HEK293T (cell line): ENCODE data around the gene TSFM.

Source experiments
- CTCF ChIA-PET: fragments of 350-600 bp; formaldehyde crosslinking; extraction: SDS; loops from one replicate; lab custom pipeline; 2021; ENCODE audit warnings: antibody characterized with exemption, inconsistent platforms; lab: Yijun Ruan, JAX
- POLR2A ChIA-PET: fragments of 350-600 bp; formaldehyde crosslinking; extraction: SDS; loops from one replicate; lab custom pipeline; 2020; ENCODE audit warnings: antibody characterized with exemption, inconsistent platforms; lab: Yijun Ruan, JAX
- DNase-seq: peaks from one replicate; pipeline ENCODE4 v3.0.0; 2012; ENCODE audit warnings: mixed read lengths; ENCODE audit errors: extremely low spot score
- ARNT ChIP-seq: fragments of 450-650 bp; IDR thresholded peaks from 2 replicates; pipeline ENCODE4 v1.6.1; 2017; ENCODE audit warnings: mild to moderate bottlenecking
- BHLHE40 ChIP-seq: fragments of 450-650 bp; IDR thresholded peaks from 2 replicates; pipeline ENCODE4 v1.6.1; 2016; ENCODE audit warnings: mild to moderate bottlenecking, moderate library complexity, borderline replicate concordance
- CTBP1 ChIP-seq: fragments of 450-650 bp; IDR thresholded peaks from 2 replicates; pipeline ENCODE4 v1.6.1; 2016; ENCODE audit warnings: borderline replicate concordance
- ELF4 ChIP-seq: fragments of 450-650 bp; IDR thresholded peaks from 2 replicates; pipeline ENCODE4 v1.6.1; 2017; ENCODE audit warnings: antibody characterized with exemption
- FOXA1 ChIP-seq: fragments of 450-650 bp; IDR thresholded peaks from 2 replicates; pipeline ENCODE4 v1.6.1; 2016; ENCODE audit warnings: mild to moderate bottlenecking
- FOXK2 ChIP-seq: fragments of 450-650 bp; IDR thresholded peaks from 2 replicates; pipeline ENCODE4 v1.6.1; 2016; ENCODE audit warnings: mild to moderate bottlenecking
- FOXM1 ChIP-seq: fragments of 450-650 bp; IDR thresholded peaks from 2 replicates; pipeline ENCODE4 v1.6.1; 2017; ENCODE audit warnings: mild to moderate bottlenecking, borderline replicate concordance
- HDGF ChIP-seq: fragments of 450-650 bp; IDR thresholded peaks from 2 replicates; pipeline ENCODE4 v1.6.1; 2017; ENCODE audit warnings: antibody characterized with exemption, borderline replicate concordance
- L3MBTL2 ChIP-seq: fragments of 450-650 bp; conservative IDR thresholded peaks from 2 replicates; pipeline ENCODE4 v1.6.1; 2016; ENCODE audit warnings: mild to moderate bottlenecking
- LEF1 ChIP-seq: fragments of 450-650 bp; IDR thresholded peaks from 2 replicates; pipeline ENCODE4 v1.6.1; 2017; ENCODE audit warnings: mild to moderate bottlenecking, borderline replicate concordance
- NFRKB ChIP-seq: fragments of 450-650 bp; IDR thresholded peaks from 2 replicates; pipeline ENCODE4 v1.6.1; 2016; ENCODE audit warnings: mild to moderate bottlenecking, moderate library complexity
- PKNOX1 ChIP-seq: fragments of 450-650 bp; IDR thresholded peaks from 2 replicates; pipeline ENCODE4 v1.6.1; 2016
- SP1 ChIP-seq: fragments of 450-650 bp; IDR thresholded peaks from 2 replicates; pipeline ENCODE4 v1.6.1; 2017
- SUZ12 ChIP-seq: fragments of 450-650 bp; IDR thresholded peaks from 2 replicates; pipeline ENCODE4 v1.6.1; 2016; ENCODE audit warnings: mild to moderate bottlenecking
- TARDBP ChIP-seq: fragments of 450-650 bp; IDR thresholded peaks from 2 replicates; pipeline ENCODE4 v1.6.1; 2016
- ZNF384 ChIP-seq: fragments of 450-650 bp; IDR thresholded peaks from 2 replicates; pipeline ENCODE4 v1.6.1; 2016

Gene TSFM

GRCh38 chr12:57782608-57783465, at the start of gene TSFM:
TSS of gene TSFM (plus strand) at chr12:57782787. CDS start at chr12:57782802, 15 bp downstream.
- POLR2A ChIA-PET: interaction anchor here (0.7 to 3.1 kb wide), 12 partner anchors 8 to 121 kb away, joined by 3 to 28 read pairs (median 4); partner anchors contain the start of genes AVIL, CDK4, EEF1AKMT3 and METTL1

GRCh38 chr12:57733928-57734327, 48.7 kb upstream of the TSFM start:
- no peak for DNase-seq
- TF ChIP-seq LEF1 (no peak), ZNF384 (no peak), FOXA1 (no peak), FOXM1 (no peak), SP1 (no peak)
- CTCF ChIA-PET: interaction anchor here (3.6 kb wide), 1 partner anchor 8 kb away, joined by 25 read pairs; no protein-coding TSS in a partner anchor
- POLR2A ChIA-PET: interaction anchor here (6.9 kb wide), 1 partner anchor 11 kb away, joined by 42 read pairs; the partner anchor contains the start of gene TSPAN31

More at GRCh38 chr12:57782608-57783465, at the start of gene TSFM:
- TF ChIP-seq L3MBTL2 (peak; percentile 34), FOXM1 (no peak), FOXK2 (peak; percentile 58; the same call in 1 of the 2 replicates), ELF4 (peak; percentile 27; the same call in 1 of the 2 replicates)
- CTCF ChIA-PET: interaction anchor here (1.0 to 1.6 kb wide), 4 partner anchors 9 to 23 kb away, joined by 3 to 5 read pairs (median 4); partner anchors contain the start of genes EEF1AKMT3 and METTL1
- DNase-seq: peak; percentile 87

DNA sequence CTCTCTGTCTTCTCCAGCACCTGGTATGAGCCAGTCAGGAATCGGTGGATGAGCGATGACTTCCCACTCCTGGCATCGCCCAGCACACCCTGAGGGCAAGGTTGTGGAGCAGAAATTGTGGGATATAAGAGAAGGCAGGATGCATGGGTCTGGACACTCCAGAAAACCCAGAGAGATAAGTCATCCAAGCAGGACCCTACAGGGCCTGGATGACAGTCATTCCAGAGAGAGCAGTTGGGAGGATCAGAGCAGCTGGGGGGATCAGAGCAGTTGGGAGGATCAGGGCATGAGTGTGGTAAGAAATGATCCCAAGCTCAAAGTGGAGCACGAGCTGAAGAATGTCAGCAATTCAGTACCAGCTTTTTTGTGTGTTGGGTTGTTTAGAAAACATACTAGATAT, 48.0 kb upstream of the TSFM start:
- TF ChIP-seq ZNF384 (no peak), ELF4 (no peak), NFRKB (no peak), TARDBP (no peak), SUZ12 (no peak), FOXK2 (no peak), L3MBTL2 (no peak), SP1 (no peak), PKNOX1 (no peak), FOXM1 (no peak), CTBP1 (no peak), LEF1 (no peak), FOXA1 (no peak)
- POLR2A ChIA-PET: interaction anchor here (1.3 to 6.9 kb wide), 3 partner anchors 8 to 14 kb away, joined by 4 to 42 read pairs (median 29); partner anchors contain the start of gene TSPAN31
- no peak for DNase-seq
- CTCF ChIA-PET: interaction anchor here (3.6 kb wide), 1 partner anchor 9 kb away, joined by 25 read pairs; no protein-coding TSS in a partner anchor

DNA sequence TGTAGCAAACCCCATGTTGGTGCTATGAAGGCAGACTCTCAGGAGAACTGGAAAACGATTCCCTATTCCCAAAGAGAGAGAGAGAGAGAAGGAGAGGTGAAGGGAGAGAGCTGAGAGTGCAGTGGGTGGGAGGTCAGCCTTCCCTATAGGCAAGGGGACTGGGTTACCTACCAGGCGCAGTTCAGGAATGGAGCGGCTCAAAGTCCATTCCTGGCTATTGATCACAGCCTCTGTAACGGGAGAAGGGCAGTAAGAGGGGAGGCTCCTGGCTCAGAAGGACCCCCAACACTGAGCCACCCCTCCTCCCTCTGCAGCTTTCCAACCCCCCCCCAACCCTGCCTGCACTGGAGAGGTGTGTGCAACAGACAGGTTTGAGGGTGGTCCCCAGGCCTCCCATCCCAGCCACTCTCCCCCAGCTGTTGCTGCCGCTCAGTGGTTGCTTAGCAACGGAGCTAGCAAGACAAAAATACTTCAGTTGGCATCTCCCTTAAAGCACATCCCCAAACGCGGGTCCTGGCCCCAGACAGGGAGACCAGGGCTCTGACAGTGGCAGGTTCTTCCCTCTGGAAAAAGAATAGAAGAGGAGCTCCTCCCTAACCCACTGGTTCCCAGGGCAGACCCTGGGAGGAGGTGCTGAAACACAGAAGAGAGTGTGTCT, 47.3 kb upstream of the TSFM start:
- DNase-seq: no peak
- TF ChIP-seq NFRKB (no peak), PKNOX1 (no peak), ELF4 (no peak), HDGF (no peak)
- CTCF ChIA-PET: interaction anchor here (0.7 to 3.6 kb wide), 7 partner anchors 9 to 276 kb away, joined by 3 to 25 read pairs (median 3); no protein-coding TSS in a partner anchor
- POLR2A ChIA-PET: interaction anchor here (0.7 to 6.9 kb wide), 6 partner anchors 9 to 41 kb away, joined by 3 to 42 read pairs (median 4); partner anchors contain the start of genes CDK4, EEF1AKMT3, METTL1 and OS9

- DNase-seq: peak; percentile 52
- ChIA-PET POLR2A (interaction anchor here (0.7 to 6.9 kb wide), 9 partner anchors 9 to 43 kb away, joined by 3 to 42 read pairs (median 4); partner anchors contain the start of genes CDK4, EEF1AKMT3, METTL1 and OS9), CTCF (interaction anchor here (0.7 to 3.6 kb wide), 9 partner anchors 10 to 277 kb away, joined by 3 to 25 read pairs (median 3); no protein-coding TSS in a partner anchor)
- TF ChIP-seq PKNOX1: no peak
- TF ChIP-seq SP1: no peak
- no peak for TF ChIP-seq ELF4
- no peak for TF ChIP-seq FOXK2
- TF ChIP-seq SUZ12: no peak
- no peak for TF ChIP-seq ARNT
- no peak for TF ChIP-seq BHLHE40
- no peak for TF ChIP-seq L3MBTL2
- no peak for TF ChIP-seq FOXM1
Measured at GRCh38 chr12:57735952-57736740, 46.4 kb upstream of the TSFM start.
